HepG2 (cell line): ENCODE data around the gene ZNF526. TPM values are rescaled to one million over a fixed set of nuclear protein-coding genes. Genes with fewer than 3 reads are reported as not detected.
A peak's percentile ranks its signal among the peaks of the same experiment; 100 is the strongest.

Experiments
- AGO2 ChIP-seq: fragments of 200-400 bp; formaldehyde crosslinking; optimal IDR thresholded peaks from 2 replicates; pipeline ENCODE3; 2017; ENCODE audit warnings: mild to moderate bottlenecking, low read depth, low read length, moderate library complexity
- CREB3 ChIP-seq: sonication (generic); formaldehyde crosslinking; IDR thresholded peaks from 2 replicates; pipeline ENCODE4 v1.5.0; 2020; ENCODE audit warnings: missing genetic modification reagents
- HOXA5 ChIP-seq: sonication (generic); formaldehyde crosslinking; IDR thresholded peaks from 2 replicates; pipeline ENCODE4 v1.4.0; 2020; ENCODE audit warnings: missing genetic modification reagents
- KDM3A ChIP-seq: IDR thresholded peaks from 2 replicates; pipeline ENCODE4 v1.6.1; 2018; ENCODE audit warnings: low read depth, missing compliant biosample characterization
- MIER3 ChIP-seq: IDR thresholded peaks from 2 replicates; pipeline ENCODE4 v1.6.1; 2016; ENCODE audit warnings: missing compliant biosample characterization, borderline replicate concordance
- NFE2L2 ChIP-seq: fragments of 150-350 bp; IDR thresholded peaks from 2 replicates; pipeline ENCODE4 v1.6.1; 2014; ENCODE audit warnings: low read length
- POLR2AphosphoS2 ChIP-seq: IDR thresholded peaks from 2 replicates; pipeline ENCODE4 v1.6.1; 2011; ENCODE audit warnings: low read depth, low read length, improper control_type of control experiment
- SAFB2 ChIP-seq: sonication (generic); formaldehyde crosslinking; IDR thresholded peaks from 2 replicates; pipeline ENCODE4 v1.5.1; 2020; ENCODE audit warnings: missing genetic modification reagents, low read depth, mild to moderate bottlenecking, borderline replicate concordance
- SIX4 ChIP-seq: sonication (generic); formaldehyde crosslinking; IDR thresholded peaks from 2 replicates; pipeline ENCODE4 v1.4.0; 2020; ENCODE audit warnings: missing genetic modification reagents
- SRSF9 ChIP-seq: fragments of 200-400 bp; formaldehyde crosslinking; IDR thresholded peaks from 2 replicates; pipeline ENCODE4 v1.6.1; 2018; ENCODE audit warnings: borderline replicate concordance, mild to moderate bottlenecking, low read depth, low read length; ENCODE audit not compliant: insufficient read depth, poor library complexity, severe bottlenecking
- TBX3 ChIP-seq: fragments of 450-650 bp; IDR thresholded peaks from 2 replicates; pipeline ENCODE4 v1.6.1; 2017; ENCODE audit warnings: antibody characterized with exemption, mild to moderate bottlenecking, inconsistent platforms, borderline replicate concordance
- THAP7 ChIP-seq: sonication (generic); formaldehyde crosslinking; IDR thresholded peaks from 2 replicates; pipeline ENCODE4 v1.8.1; 2023; ENCODE audit warnings: mild to moderate bottlenecking, missing genetic modification reagents
- ZFX ChIP-seq: sonication (generic); formaldehyde crosslinking; IDR thresholded peaks from 2 replicates; pipeline ENCODE4 v1.4.0; 2020; ENCODE audit warnings: mild to moderate bottlenecking, low read depth, missing genetic modification reagents, moderate library complexity
- ZGPAT ChIP-seq: IDR thresholded peaks from 2 replicates; pipeline ENCODE4 v1.6.1; 2016; ENCODE audit warnings: mild to moderate bottlenecking
- ZNF124 ChIP-seq: sonication (generic); formaldehyde crosslinking; IDR thresholded peaks from 2 replicates; pipeline ENCODE4 v1.4.0; 2020; ENCODE audit warnings: missing genetic modification reagents
- ZNF138 ChIP-seq: sonication (generic); formaldehyde crosslinking; IDR thresholded peaks from 2 replicates; pipeline ENCODE4 v1.5.0; 2020; ENCODE audit warnings: mild to moderate bottlenecking, low read depth, missing genetic modification reagents
- ZNF30 ChIP-seq: sonication (generic); formaldehyde crosslinking; IDR thresholded peaks from 2 replicates; pipeline ENCODE4 v1.5.0; 2020; ENCODE audit warnings: mild to moderate bottlenecking, missing genetic modification reagents
- ZNF337 ChIP-seq: sonication (generic); formaldehyde crosslinking; IDR thresholded peaks from 2 replicates; pipeline ENCODE4 v1.5.1; 2020; ENCODE audit warnings: missing genetic modification reagents, low read depth, mild to moderate bottlenecking, borderline replicate concordance
- ZNF354B ChIP-seq: sonication (generic); formaldehyde crosslinking; IDR thresholded peaks from 2 replicates; pipeline ENCODE4 v1.8.0; 2022; ENCODE audit warnings: mild to moderate bottlenecking, missing genetic modification reagents
- ZNF598 ChIP-seq: sonication (generic); formaldehyde crosslinking; IDR thresholded peaks from 2 replicates; pipeline ENCODE4 v1.5.1; 2020; ENCODE audit warnings: mild to moderate bottlenecking, missing genetic modification reagents, borderline replicate concordance
- ZNF75D ChIP-seq: sonication (generic); formaldehyde crosslinking; IDR thresholded peaks from 2 replicates; pipeline ENCODE4 v1.8.1; 2023; ENCODE audit warnings: missing genetic modification reagents, mild to moderate bottlenecking, borderline replicate concordance
- polyA plus RNA-seq, 8 experiments: library from polyadenylated mRNA; depleted of rRNA in 3 of 8; stranded (reverse) in 7 of 8; unstranded in 1 of 8; fragments of >200 nt; fragmentation: Illumina TruSeq in 4 of 8; extraction: Trizol in 4 of 8; gene quantifications; 2 replicates each; pipeline versions ENCODE4 v1.2.1 to v1.2.3, GENCODE V29; 2011 to 2016; ENCODE audit warnings: low read depth in 4 of 8, missing spikeins in 1 of 8, mixed read lengths in 1 of 8; ENCODE audit not compliant: insufficient read depth in 1 of 8
- total RNA-seq, 5 experiments: library from RNA; depleted of rRNA; stranded (reverse); fragments of >200 nt; fragmentation: Illumina TruSeq; extraction: Trizol; gene quantifications; 2 replicates each; pipeline ENCODE4 v1.2.3, GENCODE V29; 2016; ENCODE audit warnings: low read depth in 1 of 5
- TF ChIP-seq, protein P1 (sequence below): sonication (generic); formaldehyde crosslinking; IDR thresholded peaks from 2 replicates; pipeline ENCODE4 v1.8.0; 2022; ENCODE audit warnings: missing genetic modification reagents, mild to moderate bottlenecking, inconsistent platforms, borderline replicate concordance
- TF ChIP-seq, protein P2 (sequence below): sonication (generic); formaldehyde crosslinking; IDR thresholded peaks from 2 replicates; pipeline ENCODE4 v1.5.1; 2020; ENCODE audit warnings: missing genetic modification reagents, mild to moderate bottlenecking, borderline replicate concordance

ZNF526 gene
- total and polyA plus RNA-seq, 2 of the 13 experiments (the other 11 are each of a cell fraction or from before 2014, with no cell fraction given), result 3.3 to 8.4 TPM

DNA sequence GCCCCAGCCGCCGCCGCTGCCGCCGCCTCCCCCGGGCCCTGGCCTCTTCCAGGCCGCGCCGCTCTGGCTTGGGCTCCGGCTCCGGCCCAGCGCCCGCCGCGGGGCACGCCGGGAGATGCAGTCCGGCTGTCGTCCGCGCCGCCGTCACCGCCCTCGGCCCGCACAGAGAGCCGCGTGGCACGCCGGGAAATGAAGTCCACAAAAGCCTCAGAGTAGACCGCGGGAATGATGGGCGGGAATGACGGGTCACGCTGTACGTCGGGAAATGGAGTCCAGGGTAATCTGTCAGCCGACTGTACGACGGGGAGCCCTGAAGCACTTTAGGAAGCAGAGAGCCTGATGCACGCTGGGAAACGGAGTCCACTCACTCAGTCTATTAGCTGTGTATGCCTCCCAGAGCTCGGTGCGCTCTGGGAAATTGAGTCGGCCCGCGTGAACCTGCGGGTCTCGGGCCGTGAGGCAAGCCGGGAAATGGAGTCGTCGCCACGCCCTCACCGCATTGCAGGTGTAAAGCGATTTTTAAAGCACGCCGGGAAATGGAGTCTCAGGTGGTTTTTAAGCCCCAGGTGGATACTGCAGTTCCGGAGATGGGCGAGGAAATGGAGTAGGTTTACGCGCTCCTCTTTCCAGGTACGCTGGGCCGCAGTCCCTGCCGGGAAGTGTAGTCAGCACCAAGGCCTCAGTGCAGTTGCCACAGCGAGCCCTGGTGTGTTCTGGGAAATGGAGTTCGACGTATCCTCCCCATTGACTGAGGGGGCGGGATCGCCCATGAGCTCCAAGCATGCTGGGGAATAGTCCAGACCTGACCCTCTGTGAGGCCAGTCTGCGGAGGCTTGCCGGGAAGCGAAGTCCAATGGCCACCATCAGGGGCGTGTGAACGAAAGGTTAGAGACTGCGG, 22.6 kb downstream of the ZNF526 start, which contains the start of gene GSK3A (continued):
- TF ChIP-seq SIX4 (CRISPR knock-in tag) (no peak; the same call in none of the 2 replicates), ZNF124 (CRISPR knock-in tag) (peak; percentile 25; the same call in 1 of the 2 replicates), POLR2AphosphoS2 (peak; percentile 77; the same call in 1 of the 2 replicates), ZNF598 (CRISPR knock-in tag) (no peak), SRSF9 (no peak), MIER3 (peak; percentile 14), HOXA5 (CRISPR knock-in tag) (no peak), AGO2 (peak; percentile 39), ZNF75D (CRISPR knock-in tag) (no peak), THAP7 (no peak), ZNF30 (CRISPR knock-in tag) (no peak), KDM3A (no peak; the same call in 1 of the 2 replicates), ZNF354B (CRISPR knock-in tag) (no peak), CREB3 (CRISPR knock-in tag) (no peak; the same call in 1 of the 2 replicates), ZNF337 (no peak), NFE2L2 (no peak), SAFB2 (no peak), TBX3 (no peak; the same call in 1 of the 2 replicates), ZGPAT (CRISPR knock-in tag) (peak; percentile 76), ZFX (CRISPR knock-in tag) (peak; percentile 95), ZNF138 (CRISPR knock-in tag) (0 out of 2 replicates have a peak, but pooled peaks have one; percentile 11)
- TF ChIP-seq, protein P1, sequence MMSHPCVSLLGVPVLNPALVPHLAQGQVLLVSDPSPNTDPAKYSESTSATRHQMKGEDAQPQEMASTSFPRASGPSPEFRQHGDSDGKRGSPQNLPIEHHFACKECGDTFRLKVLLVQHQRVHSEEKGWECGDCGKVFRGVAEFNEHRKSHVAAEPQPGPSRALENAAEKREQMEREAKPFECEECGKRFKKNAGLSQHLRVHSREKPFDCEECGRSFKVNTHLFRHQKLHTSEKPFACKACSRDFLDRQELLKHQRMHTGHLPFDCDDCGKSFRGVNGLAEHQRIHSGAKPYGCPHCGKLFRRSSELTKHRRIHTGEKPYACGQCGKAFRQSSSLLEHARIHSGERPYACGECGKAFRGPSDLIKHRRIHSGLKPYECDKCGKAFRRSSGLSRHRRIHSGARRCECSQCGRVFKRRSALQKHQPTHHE (CRISPR knock-in tag), result no peak
- TF ChIP-seq, protein P2, sequence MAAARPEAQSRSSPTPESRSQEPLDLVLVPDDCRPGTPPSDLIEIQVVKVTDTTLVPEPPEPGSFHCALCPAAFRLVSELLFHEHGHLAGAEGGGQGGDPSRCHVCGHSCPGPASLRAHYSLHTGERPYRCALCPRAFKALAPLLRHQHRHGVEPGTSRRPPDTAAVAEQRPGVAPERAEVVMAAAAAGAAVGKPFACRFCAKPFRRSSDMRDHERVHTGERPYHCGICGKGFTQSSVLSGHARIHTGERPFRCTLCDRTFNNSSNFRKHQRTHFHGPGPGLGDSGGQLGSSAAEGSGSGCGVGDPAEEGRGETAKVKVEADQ (CRISPR knock-in tag), result 0 out of 2 replicates have a peak, but pooled peaks have one; percentile 62
